Keratinocyte (primary cell): ENCODE data around the gene CTSS. TPM values are rescaled to one million over a fixed set of nuclear protein-coding genes. Genes with fewer than 3 reads are reported as not detected.

ENCODE experiments used
- DNase-seq: peaks from one replicate; pipeline ENCODE4 v3.0.0-alpha.2; 2011; ENCODE audit warnings: low read depth, missing footprints, low spot score
- FAIRE-seq: peaks from 2 replicates; lab custom pipeline; 2011; peaks lifted over from hg19 to GRCh38; lab: Jason Lieb, UNC
- H2AFZ ChIP-seq: 2 replicates; pipeline ENCODE4 v1.6.0; 2012; ENCODE audit warnings: low read length, control low read depth, inconsistent platforms; ENCODE audit not compliant: control insufficient read depth
- H3K27ac ChIP-seq: 2 replicates; pipeline ENCODE4 v1.5.1; 2011; ENCODE audit warnings: low read length; ENCODE audit not compliant: control insufficient read depth, insufficient read depth
- H3K27me3 ChIP-seq: 3 replicates; pipeline ENCODE4 v1.6.0; 2011; ENCODE audit warnings: low read length; ENCODE audit not compliant: control insufficient read depth, insufficient read depth; ENCODE audit errors: extremely low read depth
- H3K36me3 ChIP-seq, 2 experiments: 2 replicates in 1 of 2; 3 replicates in 1 of 2; pipeline ENCODE4 v1.5.1; 2011; ENCODE audit warnings: low read length in 2 of 2, mild to moderate bottlenecking in 1 of 2; ENCODE audit not compliant: control insufficient read depth in 2 of 2, insufficient read depth in 2 of 2; ENCODE audit errors: extremely low read depth in 1 of 2
- H3K4me1 ChIP-seq: 3 replicates; pipeline ENCODE4 v1.5.1; 2011; ENCODE audit warnings: low read length; ENCODE audit not compliant: control insufficient read depth, insufficient read depth; ENCODE audit errors: extremely low read depth
- H3K4me2 ChIP-seq: 3 replicates; pipeline ENCODE4 v1.6.0; 2011; ENCODE audit warnings: low read depth, low read length; ENCODE audit not compliant: control insufficient read depth, insufficient read depth; ENCODE audit errors: extremely low read depth
- H3K4me3 ChIP-seq, 3 experiments: fragments of 200-600 bp in 1 of 3; sonication (generic) in 1 of 3; 2 replicates in 2 of 3; 3 replicates in 1 of 3; pipeline ENCODE4 v1.5.1; 2011 to 2016; ENCODE audit warnings: low read length in 3 of 3, mild to moderate bottlenecking in 3 of 3, control low read depth in 2 of 3, inconsistent platforms in 1 of 3, low read depth in 1 of 3, mixed read lengths in 1 of 3, mixed run types in 1 of 3, moderate library complexity in 1 of 3; ENCODE audit not compliant: control insufficient read depth in 2 of 3, insufficient read depth in 2 of 3; ENCODE audit errors: extremely low read depth in 1 of 3
- H3K79me2 ChIP-seq: 2 replicates; pipeline ENCODE4 v1.6.0; 2012; ENCODE audit warnings: low read length; ENCODE audit not compliant: control insufficient read depth, insufficient read depth
- H3K9ac ChIP-seq: 3 replicates; pipeline ENCODE4 v1.6.0; 2011; ENCODE audit warnings: low read length; ENCODE audit not compliant: control insufficient read depth, insufficient read depth; ENCODE audit errors: extremely low read depth
- H3K9me1 ChIP-seq: 3 replicates; pipeline ENCODE4 v1.6.0; 2011; ENCODE audit warnings: low read length; ENCODE audit not compliant: control insufficient read depth, insufficient read depth; ENCODE audit errors: extremely low read depth
- H3K9me3 ChIP-seq: 2 replicates; pipeline ENCODE4 v1.5.1; 2012; ENCODE audit warnings: low read depth, low read length; ENCODE audit not compliant: control insufficient read depth
- H4K20me1 ChIP-seq: 3 replicates; pipeline ENCODE4 v1.6.0; 2011; ENCODE audit warnings: low read length; ENCODE audit not compliant: control insufficient read depth, insufficient read depth; ENCODE audit errors: extremely low read depth
- EZH2 ChIP-seq: IDR thresholded peaks from one replicate; pipeline ENCODE4 v1.6.1; 2012; ENCODE audit warnings: inconsistent platforms, mild to moderate bottlenecking, low read length, moderate library complexity
- dilution Hi-C: fragments of 300-500 bp; cut with MboI; formaldehyde crosslinking; loops from one replicate; pipeline ENCODE4 v1.7.0; 2020; ENCODE audit warnings: low sequenced_read_pairs; ENCODE audit not compliant: extremely low pct_ligation_motif_present
- polyA plus RNA-seq, 5 experiments: library from polyadenylated mRNA; depleted of rRNA in 3 of 5; stranded (reverse) in 3 of 5; stranded (forward) in 1 of 5; unstranded in 1 of 5; fragments of >200 nt; gene quantifications; 1 replicate in 1 of 5; 2 replicates in 3 of 5; 3 replicates in 1 of 5; pipeline versions ENCODE4 v1.2.1 to v1.2.3, GENCODE V29; 2011 to 2012; ENCODE audit warnings: missing spikeins in 2 of 5, low read depth in 1 of 5, low replicate concordance in 1 of 5
- TF ChIP-seq, protein P1 (sequence below), 3 experiments: IDR thresholded peaks in 1 of 3; conservative IDR thresholded peaks in 1 of 3; optimal IDR thresholded peaks in 1 of 3; 2 replicates in 2 of 3; 3 replicates in 1 of 3; pipeline versions ENCODE3 to v1.5.1; 2011; ENCODE audit warnings: low read length in 3 of 3, mild to moderate bottlenecking in 3 of 3, moderate library complexity in 2 of 3, control low read depth in 1 of 3, inconsistent platforms in 1 of 3; ENCODE audit not compliant: insufficient read depth in 2 of 3; ENCODE audit errors: extremely low read depth in 1 of 3

The CTSS gene
- polyA plus RNA-seq, 1 donor (not counting 4 experiments of a cell fraction or from before 2014, with no cell fraction given): 1.4 TPM

- Histone ChIP-seq H3K27me3 (no peaks in the 10 kb centered on the region), H4K20me1 (no peaks in the 10 kb centered on the region), H3K4me2 (no peak overlapping the region), H3K27ac (no peak overlapping the region), H3K4me1 (peaks cover 5% of the 10 kb centered on the region), H3K4me3 (no peak overlapping the region), H2AFZ (no peak overlapping the region), H3K9ac (no peak overlapping the region), H3K9me3 (no peaks in the 10 kb centered on the region), H3K79me2 (no peaks in the 10 kb centered on the region), H3K36me3 (no peaks in the 10 kb centered on the region), H3K9me1 (no peaks in the 10 kb centered on the region)
- no peak for TF ChIP-seq EZH2
- TF ChIP-seq, protein P1, sequence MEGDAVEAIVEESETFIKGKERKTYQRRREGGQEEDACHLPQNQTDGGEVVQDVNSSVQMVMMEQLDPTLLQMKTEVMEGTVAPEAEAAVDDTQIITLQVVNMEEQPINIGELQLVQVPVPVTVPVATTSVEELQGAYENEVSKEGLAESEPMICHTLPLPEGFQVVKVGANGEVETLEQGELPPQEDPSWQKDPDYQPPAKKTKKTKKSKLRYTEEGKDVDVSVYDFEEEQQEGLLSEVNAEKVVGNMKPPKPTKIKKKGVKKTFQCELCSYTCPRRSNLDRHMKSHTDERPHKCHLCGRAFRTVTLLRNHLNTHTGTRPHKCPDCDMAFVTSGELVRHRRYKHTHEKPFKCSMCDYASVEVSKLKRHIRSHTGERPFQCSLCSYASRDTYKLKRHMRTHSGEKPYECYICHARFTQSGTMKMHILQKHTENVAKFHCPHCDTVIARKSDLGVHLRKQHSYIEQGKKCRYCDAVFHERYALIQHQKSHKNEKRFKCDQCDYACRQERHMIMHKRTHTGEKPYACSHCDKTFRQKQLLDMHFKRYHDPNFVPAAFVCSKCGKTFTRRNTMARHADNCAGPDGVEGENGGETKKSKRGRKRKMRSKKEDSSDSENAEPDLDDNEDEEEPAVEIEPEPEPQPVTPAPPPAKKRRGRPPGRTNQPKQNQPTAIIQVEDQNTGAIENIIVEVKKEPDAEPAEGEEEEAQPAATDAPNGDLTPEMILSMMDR (optimal IDR thresholded peaks at IDR 0.05 in 1 of 3, IDR thresholded peaks at IDR 0.05 in 1 of 3, conservative IDR thresholded peaks at IDR 0.05 in 1 of 3; ENCODE audit: extremely low read depth in 1 of 3, insufficient read depth in 2 of 3, low read length in 3 of 3): no peak
- FAIRE-seq (no peak), DNase-seq (no peak)
- dilution Hi-C loops: no loop called here
Measured at GRCh38 chr1:150789396-150789795, 23.8 kb upstream of the CTSS start.

- Histone ChIP-seq H3K9ac (no peak overlapping the region), H3K27me3 (no peaks in the 10 kb centered on the region), H3K36me3 (no peaks in the 10 kb centered on the region), H3K4me3 (no peak overlapping the region), H3K4me1 (peaks cover 5% of the 10 kb centered on the region), H3K27ac (no peak overlapping the region), H3K9me3 (no peaks in the 10 kb centered on the region), H3K4me2 (no peak overlapping the region), H2AFZ (no peak overlapping the region), H3K79me2 (no peaks in the 10 kb centered on the region), H3K9me1 (no peaks in the 10 kb centered on the region), H4K20me1 (no peaks in the 10 kb centered on the region)
- no peak for DNase-seq
- FAIRE-seq: no peak
- dilution Hi-C loops: no loop called here
- TF ChIP-seq, protein P1 (optimal IDR thresholded peaks at IDR 0.05 in 1 of 3, IDR thresholded peaks at IDR 0.05 in 1 of 3, conservative IDR thresholded peaks at IDR 0.05 in 1 of 3; ENCODE audit: extremely low read depth in 1 of 3, insufficient read depth in 2 of 3, low read length in 3 of 3): no peak
- no peak for TF ChIP-seq EZH2
Measured at GRCh38 chr1:150788946-150789345, 23.4 kb upstream of the CTSS start.
